Tibial nerve (tissue), 3 donors: Measurements from ENCODE around the gene HIPK3.

ENCODE experiments used
- POLR2A ChIP-seq, 2 donors: fragments of 450-650 bp; IDR thresholded peaks; one replicate each; pipeline ENCODE4 v1.6.1; 2017; ENCODE audit warnings: antibody characterized with exemption in 2 of 2, mild to moderate bottlenecking in 2 of 2, moderate library complexity in 2 of 2
- TF ChIP-seq, protein P1 (sequence below), 5 experiments: fragments of 200-600 bp in 3 of 5; fragments of 450-650 bp in 2 of 5; sonication (generic) in 3 of 5; IDR thresholded peaks; one replicate each; pipeline ENCODE4 v1.5.1; 2016 to 2019; ENCODE audit warnings: antibody characterized with exemption in 5 of 5, mild to moderate bottlenecking in 3 of 5, moderate library complexity in 2 of 5

GRCh38 chr11:33257160-33257896 is at the start of gene HIPK3:
- TF ChIP-seq, protein P1, sequence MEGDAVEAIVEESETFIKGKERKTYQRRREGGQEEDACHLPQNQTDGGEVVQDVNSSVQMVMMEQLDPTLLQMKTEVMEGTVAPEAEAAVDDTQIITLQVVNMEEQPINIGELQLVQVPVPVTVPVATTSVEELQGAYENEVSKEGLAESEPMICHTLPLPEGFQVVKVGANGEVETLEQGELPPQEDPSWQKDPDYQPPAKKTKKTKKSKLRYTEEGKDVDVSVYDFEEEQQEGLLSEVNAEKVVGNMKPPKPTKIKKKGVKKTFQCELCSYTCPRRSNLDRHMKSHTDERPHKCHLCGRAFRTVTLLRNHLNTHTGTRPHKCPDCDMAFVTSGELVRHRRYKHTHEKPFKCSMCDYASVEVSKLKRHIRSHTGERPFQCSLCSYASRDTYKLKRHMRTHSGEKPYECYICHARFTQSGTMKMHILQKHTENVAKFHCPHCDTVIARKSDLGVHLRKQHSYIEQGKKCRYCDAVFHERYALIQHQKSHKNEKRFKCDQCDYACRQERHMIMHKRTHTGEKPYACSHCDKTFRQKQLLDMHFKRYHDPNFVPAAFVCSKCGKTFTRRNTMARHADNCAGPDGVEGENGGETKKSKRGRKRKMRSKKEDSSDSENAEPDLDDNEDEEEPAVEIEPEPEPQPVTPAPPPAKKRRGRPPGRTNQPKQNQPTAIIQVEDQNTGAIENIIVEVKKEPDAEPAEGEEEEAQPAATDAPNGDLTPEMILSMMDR (IDR thresholded peaks at IDR 0.05) = peak; percentile 2 to 75 (median 64)
- peak; percentile 75 to 89 for TF ChIP-seq POLR2A (IDR thresholded peaks at IDR 0.05)
